ENCODE results near the gene HINFP. TPM values are rescaled to one million over a fixed set of nuclear protein-coding genes. Genes with fewer than 3 reads are reported as not detected.

HINFP gene
- total RNA-seq, 1 donor from 2014 or later: 58.1 TPM

- DNase-seq: no peak
- Mint-ChIP-seq H3K27ac (ENCODE audit: unreplicated experiment) (no peak overlapping the region), H3K4me1 (ENCODE audit: low read depth, unreplicated experiment) (peaks cover 1% of the 10 kb centered on the region), H3K27me3 (ENCODE audit: unreplicated experiment) (peaks cover 4% of the 10 kb centered on the region), H3K9me3 (ENCODE audit: unreplicated experiment) (no peaks in the 10 kb centered on the region), H3K36me3 (ENCODE audit: unreplicated experiment) (peaks cover 3% of the 10 kb centered on the region), H3K4me3 (ENCODE audit: unreplicated experiment) (no peak overlapping the region)
- TF ChIP-seq CTCF (IDR thresholded peaks at IDR 0.05; ENCODE audit: partially characterized antibody, unreplicated experiment): no peak
Measured at GRCh38 chr11:119178166-119178680, 56.8 kb downstream of the HINFP start.

DNA sequence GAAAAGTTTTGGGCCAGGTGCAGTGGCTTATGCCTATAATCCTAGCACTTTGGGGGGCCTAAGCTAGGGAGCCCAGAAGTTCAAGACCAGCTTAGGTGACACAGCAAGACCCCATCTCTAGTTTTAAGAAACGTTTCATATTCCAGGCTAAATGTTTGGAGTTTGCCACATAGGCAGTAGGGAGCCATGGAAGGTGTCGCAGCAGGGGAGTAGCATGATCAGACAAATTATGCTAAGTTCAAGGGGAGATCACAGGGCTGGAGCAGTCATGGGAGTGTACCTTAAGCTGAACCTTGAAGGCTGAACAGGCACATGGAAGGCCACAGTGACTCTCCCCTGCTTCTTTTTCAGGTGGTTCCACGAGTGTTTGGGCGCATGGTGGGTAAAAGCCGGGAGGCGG lies 58.0 kb downstream of the HINFP start:
- H3K4me3 Mint-ChIP-seq (ENCODE audit: unreplicated experiment): no peak overlapping the region
- H3K9me3 Mint-ChIP-seq (ENCODE audit: unreplicated experiment): no peaks in the 10 kb centered on the region
- H3K4me1 Mint-ChIP-seq (ENCODE audit: low read depth, unreplicated experiment): peaks cover 1% of the 10 kb centered on the region
- no peak for TF ChIP-seq CTCF (IDR thresholded peaks at IDR 0.05; ENCODE audit: partially characterized antibody, unreplicated experiment)
- H3K27ac Mint-ChIP-seq (ENCODE audit: unreplicated experiment): no peak overlapping the region
- H3K36me3 Mint-ChIP-seq (ENCODE audit: unreplicated experiment): no peaks in the 10 kb centered on the region
- H3K27me3 Mint-ChIP-seq (ENCODE audit: unreplicated experiment): peaks cover 4% of the 10 kb centered on the region
- DNase-seq: no peak

GRCh38 chr11:119179983-119180382 lies 58.6 kb downstream of the HINFP start:
- no peak for TF ChIP-seq CTCF (IDR thresholded peaks at IDR 0.05; ENCODE audit: partially characterized antibody, unreplicated experiment)
- no peak overlapping the region for H3K4me3 Mint-ChIP-seq (ENCODE audit: unreplicated experiment)
- H3K36me3 Mint-ChIP-seq (ENCODE audit: unreplicated experiment): no peaks in the 10 kb centered on the region
- H3K4me1 Mint-ChIP-seq (ENCODE audit: low read depth, unreplicated experiment): peaks cover 1% of the 10 kb centered on the region
- DNase-seq: no peak
- H3K9me3 Mint-ChIP-seq (ENCODE audit: unreplicated experiment): no peaks in the 10 kb centered on the region
- no peak overlapping the region for H3K27ac Mint-ChIP-seq (ENCODE audit: unreplicated experiment)
- peaks cover 4% of the 10 kb centered on the region for H3K27me3 Mint-ChIP-seq (ENCODE audit: unreplicated experiment)

- no peak for TF ChIP-seq CTCF (IDR thresholded peaks at IDR 0.05; ENCODE audit: partially characterized antibody, unreplicated experiment)
- H3K4me3 Mint-ChIP-seq (ENCODE audit: unreplicated experiment): no peak overlapping the region
- no peaks in the 10 kb centered on the region for H3K9me3 Mint-ChIP-seq (ENCODE audit: unreplicated experiment)
- no peak overlapping the region for H3K27ac Mint-ChIP-seq (ENCODE audit: unreplicated experiment)
- H3K27me3 Mint-ChIP-seq (ENCODE audit: unreplicated experiment): peaks cover 7% of the 10 kb centered on the region
- H3K4me1 Mint-ChIP-seq (ENCODE audit: low read depth, unreplicated experiment): peaks cover 1% of the 10 kb centered on the region
- DNase-seq: no peak
- no peaks in the 10 kb centered on the region for H3K36me3 Mint-ChIP-seq (ENCODE audit: unreplicated experiment)
Measured at GRCh38 chr11:119180729-119181676, 59.6 kb downstream of the HINFP start.
